Measurements from ENCODE around the gene CNPY3. TPM values are rescaled to one million over a fixed set of nuclear protein-coding genes. Genes with fewer than 3 reads are reported as not detected.

Gene CNPY3
- polyA plus RNA-seq, 1 donor (not counting 4 experiments of a cell fraction or from before 2014, with no cell fraction given), result 19.7 TPM

GRCh38 chr6:42981836-42982235 is 52.6 kb downstream of the CNPY3 start:
- Histone ChIP-seq H3K27ac (ENCODE audit: control insufficient read depth, insufficient read depth, low read length) (no peak overlapping the region), H3K9ac (ENCODE audit: control insufficient read depth, extremely low read depth, insufficient read depth, low read length) (no peak overlapping the region), H3K4me3 (ENCODE audit: control insufficient read depth in 2 of 3, extremely low read depth in 1 of 3, insufficient read depth in 2 of 3, low read depth in 1 of 3, low read length in 3 of 3) (no peak overlapping the region), H3K4me2 (ENCODE audit: control insufficient read depth, extremely low read depth, insufficient read depth, low read depth, low read length) (no peak overlapping the region), H4K20me1 (ENCODE audit: control insufficient read depth, extremely low read depth, insufficient read depth, low read length) (no peaks in the 10 kb centered on the region), H2AFZ (ENCODE audit: control insufficient read depth, low read length) (no peak overlapping the region), H3K4me1 (ENCODE audit: control insufficient read depth, extremely low read depth, insufficient read depth, low read length) (peaks cover 35% of the 10 kb centered on the region), H3K9me3 (ENCODE audit: control insufficient read depth, low read depth, low read length) (no peaks in the 10 kb centered on the region), H3K9me1 (ENCODE audit: control insufficient read depth, extremely low read depth, insufficient read depth, low read length) (peaks cover 3% of the 10 kb centered on the region), H3K27me3 (ENCODE audit: control insufficient read depth, extremely low read depth, insufficient read depth, low read length) (no peaks in the 10 kb centered on the region), H3K36me3 (ENCODE audit: control insufficient read depth in 2 of 2, extremely low read depth in 1 of 2, insufficient read depth in 2 of 2, low read length in 2 of 2) (peaks cover 0 to 5% of the 10 kb centered on the region in 2 experiments), H3K79me2 (ENCODE audit: control insufficient read depth, insufficient read depth, low read length) (peaks cover 34% of the 10 kb centered on the region)
- FAIRE-seq, result no peak
- no peak for TF ChIP-seq CTCF (optimal IDR thresholded peaks at IDR 0.05 in 1 of 3, IDR thresholded peaks at IDR 0.05 in 1 of 3, conservative IDR thresholded peaks at IDR 0.05 in 1 of 3; ENCODE audit: extremely low read depth in 1 of 3, insufficient read depth in 2 of 3, low read length in 3 of 3)
- no peak for TF ChIP-seq EZH2 (IDR thresholded peaks at IDR 0.05; ENCODE audit: low read length)
- dilution Hi-C loops (cut with MboI; ENCODE audit: extremely low pct_ligation_motif_present, low sequenced_read_pairs), result no loop called here
- DNase-seq (ENCODE audit: low read depth, low spot score), result no peak

- no peaks in the 10 kb centered on the region for H4K20me1 ChIP-seq (ENCODE audit: control insufficient read depth, extremely low read depth, insufficient read depth, low read length)
- dilution Hi-C loops (cut with MboI; ENCODE audit: extremely low pct_ligation_motif_present, low sequenced_read_pairs), result no loop called here
- peaks cover 8 to 12% of the 10 kb centered on the region in 2 experiments for H3K36me3 ChIP-seq (ENCODE audit: control insufficient read depth in 2 of 2, extremely low read depth in 1 of 2, insufficient read depth in 2 of 2, low read length in 2 of 2)
- H3K79me2 ChIP-seq (ENCODE audit: control insufficient read depth, insufficient read depth, low read length), result peaks cover 28% of the 10 kb centered on the region
- peak within 1 kb of the TSS; percentile 97 for H2AFZ ChIP-seq (ENCODE audit: control insufficient read depth, low read length)
- no peaks in the 10 kb centered on the region for H3K9me3 ChIP-seq (ENCODE audit: control insufficient read depth, low read depth, low read length)
- peak within 1 kb of the TSS; percentile 97 for H3K4me2 ChIP-seq (ENCODE audit: control insufficient read depth, extremely low read depth, insufficient read depth, low read depth, low read length)
- H3K9ac ChIP-seq (ENCODE audit: control insufficient read depth, extremely low read depth, insufficient read depth, low read length), result peak within 1 kb of the TSS; percentile 85
- peak within 1 kb of the TSS; percentile 77 to 86 (median 83) for H3K4me3 ChIP-seq (ENCODE audit: control insufficient read depth in 2 of 3, extremely low read depth in 1 of 3, insufficient read depth in 2 of 3, low read depth in 1 of 3, low read length in 3 of 3)
- H3K4me1 ChIP-seq (ENCODE audit: control insufficient read depth, extremely low read depth, insufficient read depth, low read length), result peaks cover 29% of the 10 kb centered on the region
- peaks cover 5% of the 10 kb centered on the region for H3K9me1 ChIP-seq (ENCODE audit: control insufficient read depth, extremely low read depth, insufficient read depth, low read length)
- FAIRE-seq (peak; percentile 86), DNase-seq (ENCODE audit: low read depth, low spot score) (peak; percentile 82)
- H3K27ac ChIP-seq (ENCODE audit: control insufficient read depth, insufficient read depth, low read length), result peak within 1 kb of the TSS; percentile 57
- H3K27me3 ChIP-seq (ENCODE audit: control insufficient read depth, extremely low read depth, insufficient read depth, low read length), result no peaks in the 10 kb centered on the region
- TF ChIP-seq CTCF (optimal IDR thresholded peaks at IDR 0.05 in 1 of 3, IDR thresholded peaks at IDR 0.05 in 1 of 3, conservative IDR thresholded peaks at IDR 0.05 in 1 of 3; ENCODE audit: extremely low read depth in 1 of 3, insufficient read depth in 2 of 3, low read length in 3 of 3) (no peak), EZH2 (IDR thresholded peaks at IDR 0.05; ENCODE audit: low read length) (no peak)
These were observed 55.0 kb downstream of the CNPY3 start, which contains the start of gene PPP2R5D for GRCh38 chr6:42984001-42984923. TSS of gene PPP2R5D (plus strand) at chr6:42984570. CDS start at chr6:42984678, 108 bp downstream.

Measured in keratinocyte (primary cell).